Measurements from ENCODE around the gene CRHR2. TPM values are rescaled to one million over a fixed set of nuclear protein-coding genes. Genes with fewer than 3 reads are reported as not detected.

Gene CRHR2
- polyA plus RNA-seq, 1 of the 3 experiments (the other 2 are of a cell fraction), result not detected

GRCh38 chr7:30694218-30694745, 12.0 kb upstream of the CRHR2 start:
- no peaks in the 10 kb centered on the region for H3K9me2 ChIP-seq
- H3K27ac ChIP-seq (ENCODE audit: low read depth in 2 of 2, low read length in 1 of 2), result no peak overlapping the region
- H3K9ac ChIP-seq, result no peak overlapping the region
- DNase-seq, result no peak
- H3K4me2 ChIP-seq, result no peak overlapping the region
- WGBS (ENCODE audit: low lambda C conversion rate), result 56% methylated on average over 6 of the region's 6 CpGs
- ChIA-PET CTCF (interaction anchor here (0.7 to 5.4 kb wide), 5 partner anchors 9 to 458 kb away, joined by 3 to 39 read pairs (median 3); partner anchors contain the start of gene CRHR2), POLR2A (no interaction called here)
- peaks cover 54% of the 10 kb centered on the region for H3K27me3 ChIP-seq (ENCODE audit: insufficient read depth)
- no peaks in the 10 kb centered on the region for H3K79me2 ChIP-seq (ENCODE audit: insufficient read depth)
- TF ChIP-seq MAX (IDR thresholded peaks at IDR 0.05; ENCODE audit: low read depth) (no peak), MXI1 (IDR thresholded peaks at IDR 0.05; ENCODE audit: low read depth, low read length) (no peak)
- H3K4me3 ChIP-seq (ENCODE audit: low read depth in 2 of 2, low read length in 1 of 2), result no peak overlapping the region
- H3K4me1 ChIP-seq (ENCODE audit: control insufficient read depth in 1 of 2, insufficient read depth in 2 of 2, low read depth in 1 of 2, low read length in 1 of 2), result no peaks in the 10 kb centered on the region
- no peak overlapping the region for H2AFZ ChIP-seq (ENCODE audit: low read depth)
- no peaks in the 10 kb centered on the region for H3K9me3 ChIP-seq
- H3K36me3 ChIP-seq (replicated peaks in 1 of 2; ENCODE audit: control insufficient read depth in 1 of 2, insufficient read depth in 2 of 2, low read length in 1 of 2), result no peaks in the 10 kb centered on the region
- H3F3A ChIP-seq (replicated peaks; ENCODE audit: insufficient read depth), result no peaks in the 10 kb centered on the region
- no peaks in the 10 kb centered on the region for H4K20me1 ChIP-seq (ENCODE audit: insufficient read depth)

- Histone ChIP-seq H2AFZ (ENCODE audit: low read depth) (no peak overlapping the region), H4K20me1 (ENCODE audit: insufficient read depth) (no peaks in the 10 kb centered on the region), H3K4me3 (ENCODE audit: low read depth in 2 of 2, low read length in 1 of 2) (no peak overlapping the region), H3F3A (replicated peaks; ENCODE audit: insufficient read depth) (no peaks in the 10 kb centered on the region), H3K27ac (ENCODE audit: low read depth in 2 of 2, low read length in 1 of 2) (no peak overlapping the region), H3K9me3 (no peaks in the 10 kb centered on the region), H3K4me2 (no peak overlapping the region), H3K9me2 (no peaks in the 10 kb centered on the region), H3K79me2 (ENCODE audit: insufficient read depth) (no peaks in the 10 kb centered on the region), H3K4me1 (ENCODE audit: control insufficient read depth in 1 of 2, insufficient read depth in 2 of 2, low read depth in 1 of 2, low read length in 1 of 2) (no peaks in the 10 kb centered on the region), H3K27me3 (ENCODE audit: insufficient read depth) (peaks cover 46% of the 10 kb centered on the region), H3K9ac (no peak overlapping the region), H3K36me3 (replicated peaks in 1 of 2; ENCODE audit: control insufficient read depth in 1 of 2, insufficient read depth in 2 of 2, low read length in 1 of 2) (no peaks in the 10 kb centered on the region)
- WGBS (ENCODE audit: low lambda C conversion rate), result 30% methylated on average over 4 of the region's 4 CpGs
- ChIA-PET CTCF (interaction anchor here (1.4 to 5.4 kb wide), 2 partner anchors 9 to 48 kb away, joined by 9 to 39 read pairs; partner anchors contain the start of gene CRHR2), POLR2A (no interaction called here)
- DNase-seq, result no peak
- TF ChIP-seq MEF2A (IDR thresholded peaks at IDR 0.05; ENCODE audit: borderline replicate concordance, low read depth) (no peak), ZBTB33 (IDR thresholded peaks at IDR 0.05; ENCODE audit: borderline replicate concordance, low read depth) (no peak), RAD21 (IDR thresholded peaks at IDR 0.05; ENCODE audit: low read length) (no peak), SMC3 (IDR thresholded peaks at IDR 0.05; ENCODE audit: low read depth, low read length) (no peak), SIN3A (IDR thresholded peaks at IDR 0.05; ENCODE audit: borderline replicate concordance, low read depth, low read length) (no peak), RFX5 (IDR thresholded peaks at IDR 0.05; ENCODE audit: low read length) (no peak), MAX (IDR thresholded peaks at IDR 0.05; ENCODE audit: low read depth) (no peak), FOXJ3 (CRISPR knock-in tag; IDR thresholded peaks at IDR 0.05) (no peak), FOXM1 (IDR thresholded peaks at IDR 0.05; ENCODE audit: low read depth) (no peak)
Observed at GRCh38 chr7:30692882-30693281, 10.6 kb upstream of the CRHR2 start.
